HepG2 (cell line): ENCODE data around the gene ZBTB17. TPM values are rescaled to one million over a fixed set of nuclear protein-coding genes. Genes with fewer than 3 reads are reported as not detected.

Experiments
- ATAC-seq: fragments of 200-7000 bp; cut with Tn5 transposase; 3 replicates; pipeline ENCODE4 v1.9.1; 2020; ENCODE audit warnings: mild to moderate bottlenecking, moderate library complexity
- BruUV-seq: library from RNA; stranded (reverse); fragments of 400-500 nt; replicated peaks from 2 replicates; lab custom pipeline; 2021; lab: Mats Ljungman, UMichigan
- CTCF ChIA-PET: fragments of 300-600 bp; formaldehyde crosslinking; extraction: SDS; loops from one replicate; lab custom pipeline; 2021; ENCODE audit warnings: low total read pairs, inconsistent platforms, low intra/inter-chr PET ratio; lab: Yijun Ruan, JAX
- POLR2A ChIA-PET: fragments of 350-600 bp; sonication (Branson Sonifier 250); formaldehyde crosslinking; loops from one replicate; lab custom pipeline; 2020; ENCODE audit warnings: antibody characterized with exemption, inconsistent platforms; lab: Yijun Ruan, JAX
- DNase-seq: peaks from one replicate; pipeline ENCODE4 v3.0.0-alpha.2; 2015; ENCODE audit warnings: low spot score
- FAIRE-seq: peaks from 3 replicates; lab custom pipeline; 2011; peaks lifted over from hg19 to GRCh38; lab: Jason Lieb, UNC
- H2AFZ ChIP-seq: one replicate; pipeline ENCODE4 v1.6.1; 2011; ENCODE audit warnings: low read length, inconsistent platforms
- H3K27ac ChIP-seq: fragments of 300-600 bp; 3 replicates; pipeline ENCODE4 v1.8.0; 2011; ENCODE audit warnings: mixed run types, mild to moderate bottlenecking, mixed read lengths, low read length, inconsistent platforms; ENCODE audit not compliant: insufficient read depth; ENCODE audit errors: extremely low read length
- H3K27me3 ChIP-seq, 2 experiments: fragments of 200-600 bp in 1 of 2; 2 replicates in 1 of 2; 3 replicates in 1 of 2; pipeline versions ENCODE4 v1.6.0 to v1.8.0; 2011; ENCODE audit warnings: low read length in 2 of 2, mild to moderate bottlenecking in 2 of 2, moderate library complexity in 2 of 2, inconsistent platforms in 1 of 2; ENCODE audit not compliant: insufficient read depth in 2 of 2, control insufficient read depth in 1 of 2
- H3K36me3 ChIP-seq, 2 experiments: fragments of 200-600 bp in 1 of 2; replicated peaks in 1 of 2; 2 replicates in 1 of 2; 3 replicates in 1 of 2; pipeline versions ENCODE4 v1.5.1 to v1.8.0; 2011; ENCODE audit warnings: low read length in 2 of 2, inconsistent platforms in 1 of 2; ENCODE audit not compliant: insufficient read depth in 2 of 2, control insufficient read depth in 1 of 2
- H3K4me1 ChIP-seq: 2 replicates; pipeline ENCODE4 v1.5.1; 2012; ENCODE audit warnings: low read length, inconsistent platforms; ENCODE audit not compliant: insufficient read depth
- H3K4me2 ChIP-seq: 2 replicates; pipeline ENCODE4 v1.6.0; 2011; ENCODE audit warnings: low read depth, low read length, inconsistent platforms
- H3K4me3 ChIP-seq, 3 experiments: fragments of 200-600 bp in 1 of 3; sonication (generic), shearing (Covaris generic) in 1 of 3; replicated peaks in 1 of 3; 2 replicates each; pipeline ENCODE4 v1.5.1; 2011 to 2016; ENCODE audit warnings: low read length in 3 of 3, inconsistent platforms in 2 of 3, low read depth in 2 of 3, mild to moderate bottlenecking in 2 of 3, control low read depth in 1 of 3, mixed read lengths in 1 of 3; ENCODE audit not compliant: insufficient read depth in 1 of 3
- H3K79me2 ChIP-seq: one replicate; pipeline ENCODE4 v1.6.1; 2011; ENCODE audit warnings: low read length, inconsistent platforms; ENCODE audit not compliant: insufficient read depth
- H3K9ac ChIP-seq: 2 replicates; pipeline ENCODE4 v1.6.0; 2011; ENCODE audit warnings: mild to moderate bottlenecking, low read depth, low read length, inconsistent platforms; ENCODE audit not compliant: insufficient read depth
- H3K9me3 ChIP-seq: 2 replicates; pipeline ENCODE4 v1.5.1; 2012; ENCODE audit warnings: mild to moderate bottlenecking, low read length
- H4K20me1 ChIP-seq: 2 replicates; pipeline ENCODE4 v1.6.0; 2011; ENCODE audit warnings: inconsistent platforms, mild to moderate bottlenecking, low read length, moderate library complexity; ENCODE audit not compliant: insufficient read depth
- GLMP ChIP-seq: sonication (generic); formaldehyde crosslinking; IDR thresholded peaks from 2 replicates; pipeline ENCODE4 v1.9.0; 2021; ENCODE audit warnings: missing genetic modification reagents, mild to moderate bottlenecking, borderline replicate concordance
- HCFC1 ChIP-seq: fragments of 150-350 bp; IDR thresholded peaks from 2 replicates; pipeline ENCODE4 v1.6.1; 2014; ENCODE audit warnings: low read depth, low read length
- HNRNPH1 ChIP-seq: fragments of 200-400 bp; formaldehyde crosslinking; optimal IDR thresholded peaks from 2 replicates; pipeline ENCODE3; 2017; ENCODE audit warnings: mild to moderate bottlenecking, low read depth, low read length
- TOE1 ChIP-seq: sonication (generic); formaldehyde crosslinking; IDR thresholded peaks from 2 replicates; pipeline ENCODE4 v1.4.0; 2020; ENCODE audit warnings: mild to moderate bottlenecking, missing genetic modification reagents
- ZNF207 ChIP-seq: fragments of 450-650 bp; IDR thresholded peaks from 2 replicates; pipeline ENCODE4 v1.6.1; 2016; ENCODE audit warnings: antibody characterized with exemption, borderline replicate concordance
- ZNF251 ChIP-seq: sonication (generic); formaldehyde crosslinking; IDR thresholded peaks from 2 replicates; pipeline ENCODE4 v1.9.0; 2021; ENCODE audit warnings: mild to moderate bottlenecking, missing genetic modification reagents
- ZNF7 ChIP-seq: IDR thresholded peaks from 2 replicates; pipeline ENCODE4 v1.6.1; 2016; ENCODE audit warnings: missing biosample characterization, missing genetic modification reagents
- WGBS: methylation state at CpG from one replicate; pipeline ENCODE4 v1.1.6; 2017; ENCODE audit warnings: low lambda C conversion rate; 5-methylcytosine and 5-hydroxymethylcytosine counted together
- in situ Hi-C: cut with HindIII; loops from 2 replicates; pipeline ENCODE4 v1.10.0; 2017; ENCODE audit warnings: low pct_unique_long_range_greater_than_20kb; ENCODE audit not compliant: extremely low pct_ligation_motif_present
- intact Hi-C: fragments of 100-400 bp; cut with micrococcal nuclease; formaldehyde crosslinking; loops from one replicate; pipeline ENCODE4 v1.10.0; 2022; ENCODE audit not compliant: unreplicated experiment
- polyA plus RNA-seq, 8 experiments: library from polyadenylated mRNA; depleted of rRNA in 3 of 8; stranded (reverse) in 7 of 8; unstranded in 1 of 8; fragments of >200 nt; fragmentation: Illumina TruSeq in 4 of 8; extraction: Trizol in 4 of 8; gene quantifications; 2 replicates each; pipeline versions ENCODE4 v1.2.1 to v1.2.3, GENCODE V29; 2011 to 2016; ENCODE audit warnings: low read depth in 4 of 8, missing spikeins in 1 of 8, mixed read lengths in 1 of 8; ENCODE audit not compliant: insufficient read depth in 1 of 8
- total RNA-seq, 5 experiments: library from RNA; depleted of rRNA; stranded (reverse); fragments of >200 nt; fragmentation: Illumina TruSeq; extraction: Trizol; gene quantifications; 2 replicates each; pipeline ENCODE4 v1.2.3, GENCODE V29; 2016; ENCODE audit warnings: low read depth in 1 of 5

ZBTB17 gene
- total and polyA plus RNA-seq, 2 of the 13 experiments (the other 11 are each of a cell fraction or from before 2014, with no cell fraction given): 16.7 to 17.0 TPM

- ATAC-seq (no peak), DNase-seq (no peak), FAIRE-seq (no peak)
- intact Hi-C loops (no loop called here), in situ Hi-C loops (no loop called here)
- Histone ChIP-seq H4K20me1 (no peaks in the 10 kb centered on the region), H2AFZ (no peak overlapping the region), H3K9me3 (no peaks in the 10 kb centered on the region), H3K4me2 (no peak overlapping the region), H3K4me3 (no peak overlapping the region), H3K79me2 (no peaks in the 10 kb centered on the region), H3K27ac (no peak overlapping the region), H3K27me3 (no peaks in the 10 kb centered on the region), H3K4me1 (peaks cover 11% of the 10 kb centered on the region; the same call in 1 of the 2 replicates), H3K9ac (no peak overlapping the region), H3K36me3 (peaks cover 2 to 18% of the 10 kb centered on the region in 2 experiments; a peak in 4 of 5 replicates)
- WGBS: 93% methylated on average over 22 of the region's 23 CpGs
- no peak for TF ChIP-seq ZNF251 (CRISPR knock-in tag)
- no peak for TF ChIP-seq HNRNPH1
- no peak for TF ChIP-seq ZNF7 (CRISPR knock-in tag)
- TF ChIP-seq GLMP (CRISPR knock-in tag): no peak
- no peak for TF ChIP-seq ZNF207
- no peak for TF ChIP-seq TOE1 (CRISPR knock-in tag)
- TF ChIP-seq HCFC1: no peak
- ChIA-PET CTCF (no interaction called here), POLR2A (no interaction called here)
- BruUV-seq: no TSS peak
Measured at GRCh38 chr1:15951341-15952153, 24.4 kb downstream of the ZBTB17 start.
